Measurements from ENCODE around the gene TDRD7.
A peak's percentile ranks its signal among the peaks of the same experiment; 100 is the strongest.

Gene TDRD7

GRCh38 chr9:97502222-97502983 lies 90.5 kb downstream of the TDRD7 start:
- TF ChIP-seq ZBTB7A (IDR thresholded peaks at IDR 0.05; ENCODE audit: low read depth) (no peak), MAX (IDR thresholded peaks at IDR 0.05) (peak; percentile 30; the same call in 1 of the 2 replicates)

GRCh38 chr9:97502984-97503861 lies 91.3 kb downstream of the TDRD7 start:
- TF ChIP-seq REST (IDR thresholded peaks at IDR 0.05; ENCODE audit: low read depth) (no peak), RAD21 (IDR thresholded peaks at IDR 0.05; ENCODE audit: low read depth) (no peak), CREB1 (IDR thresholded peaks at IDR 0.05; ENCODE audit: low read depth) (no peak), TEAD4 (IDR thresholded peaks at IDR 0.05) (no peak), USF1 (IDR thresholded peaks at IDR 0.05) (no peak), CEBPB (IDR thresholded peaks at IDR 0.05) (no peak), YY1 (IDR thresholded peaks at IDR 0.05; ENCODE audit: low read depth) (no peak), TCF12 (IDR thresholded peaks at IDR 0.05; ENCODE audit: low read depth) (no peak), EGR1 (IDR thresholded peaks at IDR 0.05) (no peak), NFIC (IDR thresholded peaks at IDR 0.05) (no peak), MAX (IDR thresholded peaks at IDR 0.05) (no peak), ZBTB7A (IDR thresholded peaks at IDR 0.05; ENCODE audit: low read depth) (no peak), TAF1 (IDR thresholded peaks at IDR 0.05; ENCODE audit: low read depth) (no peak), FOXM1 (IDR thresholded peaks at IDR 0.05; ENCODE audit: borderline replicate concordance, low read depth) (no peak)

- TF ChIP-seq REST (IDR thresholded peaks at IDR 0.05; ENCODE audit: low read depth): no peak
- no peak for TF ChIP-seq CEBPB (IDR thresholded peaks at IDR 0.05)
- TF ChIP-seq NFIC (IDR thresholded peaks at IDR 0.05): no peak
- no peak for TF ChIP-seq EGR1 (IDR thresholded peaks at IDR 0.05)
- TF ChIP-seq ZBTB7A (IDR thresholded peaks at IDR 0.05; ENCODE audit: low read depth): no peak
- TF ChIP-seq EP300 (IDR thresholded peaks at IDR 0.05; ENCODE audit: borderline replicate concordance): no peak
- no peak for TF ChIP-seq TAF1 (IDR thresholded peaks at IDR 0.05; ENCODE audit: low read depth)
- TF ChIP-seq USF1 (IDR thresholded peaks at IDR 0.05): no peak
- TF ChIP-seq CREB1 (IDR thresholded peaks at IDR 0.05; ENCODE audit: low read depth): no peak
- no peak for TF ChIP-seq YY1 (IDR thresholded peaks at IDR 0.05; ENCODE audit: low read depth)
- TF ChIP-seq RAD21 (IDR thresholded peaks at IDR 0.05; ENCODE audit: low read depth): no peak
- TF ChIP-seq TCF12 (IDR thresholded peaks at IDR 0.05; ENCODE audit: low read depth): no peak
Observed at GRCh38 chr9:97503862-97504210, 91.9 kb downstream of the TDRD7 start.

- no peak for TF ChIP-seq REST (IDR thresholded peaks at IDR 0.05; ENCODE audit: low read depth)
- no peak for TF ChIP-seq CEBPB (IDR thresholded peaks at IDR 0.05)
- 0 out of 2 replicates have a peak, but pooled peaks have one; percentile 4 for TF ChIP-seq TAF1 (IDR thresholded peaks at IDR 0.05; ENCODE audit: low read depth)
- TF ChIP-seq EGR1 (IDR thresholded peaks at IDR 0.05): no peak
Observed at GRCh38 chr9:97504381-97505216, 92.7 kb downstream of the TDRD7 start.

All from Ishikawa (cell line).